ENCODE measurements around the gene CXCL1.

GRCh38 chr4:73916172-73916925 is 47.2 kb downstream of the CXCL1 start:
- TF ChIP-seq ELF4 (CRISPR knock-in tag; IDR thresholded peaks at IDR 0.05; ENCODE audit: low read depth), result no peak
- TF ChIP-seq ATF1 (CRISPR knock-in tag; IDR thresholded peaks at IDR 0.05), result no peak
- TF ChIP-seq CTCF (IDR thresholded peaks at IDR 0.05), result no peak
- no peak for TF ChIP-seq MYBL2 (CRISPR knock-in tag; IDR thresholded peaks at IDR 0.05)
- TF ChIP-seq ZBTB43 (CRISPR knock-in tag; IDR thresholded peaks at IDR 0.05), result no peak
- TF ChIP-seq E2F1 (CRISPR knock-in tag; IDR thresholded peaks at IDR 0.05), result no peak
- TF ChIP-seq ESRRA (CRISPR knock-in tag; IDR thresholded peaks at IDR 0.05; ENCODE audit: borderline replicate concordance), result no peak
- TF ChIP-seq RELA (CRISPR knock-in tag; IDR thresholded peaks at IDR 0.05; ENCODE audit: borderline replicate concordance), result no peak
- no peak for TF ChIP-seq USF1 (CRISPR knock-in tag; IDR thresholded peaks at IDR 0.05)
- no peak for TF ChIP-seq SP1 (CRISPR knock-in tag; conservative IDR thresholded peaks at IDR 0.05)
- TF ChIP-seq FOXP4 (CRISPR knock-in tag; IDR thresholded peaks at IDR 0.05), result no peak
- no peak for TF ChIP-seq TP53 (CRISPR knock-in tag; IDR thresholded peaks at IDR 0.05)
- TF ChIP-seq CBFB (CRISPR knock-in tag; IDR thresholded peaks at IDR 0.05; ENCODE audit: low read depth), result no peak

Measured in WTC11 (cell line).